Measurements from ENCODE around the gene FAAP20.

FAAP20 gene

GRCh38 chr1:2229911-2230731 is 35.5 kb upstream of the FAAP20 start:
- FAIRE-seq, result no peak

- no peak for FAIRE-seq
Observed at GRCh38 chr1:2229037-2229864, 34.7 kb upstream of the FAAP20 start.

GRCh38 chr1:2228694-2229036 is 34.1 kb upstream of the FAAP20 start:
- no peak for FAIRE-seq

- FAIRE-seq, result no peak
Observed at GRCh38 chr1:2228157-2228594, 33.6 kb upstream of the FAAP20 start, which contains the start of gene SKI. Gene SKI, plus strand, starts transcription at chr1:2228319. Its CDS starts 448 bp downstream, at chr1:2228767.

GRCh38 chr1:2227346-2228156 is 33.0 kb upstream of the FAAP20 start:
- FAIRE-seq, result no peak

GRCh38 chr1:2226525-2227345 is 32.2 kb upstream of the FAAP20 start:
- FAIRE-seq, result no peak

- FAIRE-seq, result no peak
Observed at GRCh38 chr1:2224631-2225428, 30.3 kb upstream of the FAAP20 start.

GRCh38 chr1:2224170-2224584 is 29.6 kb upstream of the FAAP20 start:
- FAIRE-seq, result no peak

GRCh38 chr1:2221271-2221670 is 26.7 kb upstream of the FAAP20 start:
- no peak for FAIRE-seq

- FAIRE-seq, result no peak
Observed at GRCh38 chr1:2216767-2217058, 22.1 kb upstream of the FAAP20 start.

- FAIRE-seq, result no peak
Observed at GRCh38 chr1:2215909-2216766, 21.6 kb upstream of the FAAP20 start.

- no peak for FAIRE-seq
Observed at GRCh38 chr1:2215329-2215728, 20.8 kb upstream of the FAAP20 start.

GRCh38 chr1:2214541-2215241 is 20.1 kb upstream of the FAAP20 start:
- no peak for FAIRE-seq

GRCh38 chr1:2213576-2214505 is 19.3 kb upstream of the FAAP20 start:
- no peak for FAIRE-seq

- FAIRE-seq, result no peak
Observed at GRCh38 chr1:2212532-2213491, 18.2 kb upstream of the FAAP20 start.

- no peak for FAIRE-seq
Observed at GRCh38 chr1:2212274-2212531, 17.6 kb upstream of the FAAP20 start.

- no peak for FAIRE-seq
Observed at GRCh38 chr1:2210786-2211185, 16.2 kb upstream of the FAAP20 start.
